Measurements from ENCODE around the gene SLC35E2B.
"Not testable (repeated sequence)": the region's sequence is repeated elsewhere in the genome, so short reads cannot be mapped to it uniquely, and the experiment has no call there.

DNA sequence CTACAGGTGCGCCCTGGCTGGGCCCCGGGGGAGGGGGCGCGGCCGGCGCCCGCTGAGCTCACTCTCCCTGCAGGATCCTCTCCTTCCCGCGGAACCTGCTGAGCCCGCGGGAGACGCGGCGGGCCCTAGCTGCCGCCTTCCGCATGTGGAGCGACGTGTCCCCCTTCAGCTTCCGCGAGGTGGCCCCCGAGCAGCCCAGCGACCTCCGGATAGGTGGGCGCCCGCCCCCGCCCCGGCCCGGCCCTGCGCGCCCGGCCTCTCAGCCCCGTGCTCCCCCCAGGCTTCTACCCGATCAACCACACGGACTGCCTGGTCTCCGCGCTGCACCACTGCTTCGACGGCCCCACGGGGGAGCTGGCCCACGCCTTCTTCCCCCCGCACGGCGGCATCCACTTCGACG lies 7.5 kb upstream of the SLC35E2B start:
- TF ChIP-seq, protein P1, sequence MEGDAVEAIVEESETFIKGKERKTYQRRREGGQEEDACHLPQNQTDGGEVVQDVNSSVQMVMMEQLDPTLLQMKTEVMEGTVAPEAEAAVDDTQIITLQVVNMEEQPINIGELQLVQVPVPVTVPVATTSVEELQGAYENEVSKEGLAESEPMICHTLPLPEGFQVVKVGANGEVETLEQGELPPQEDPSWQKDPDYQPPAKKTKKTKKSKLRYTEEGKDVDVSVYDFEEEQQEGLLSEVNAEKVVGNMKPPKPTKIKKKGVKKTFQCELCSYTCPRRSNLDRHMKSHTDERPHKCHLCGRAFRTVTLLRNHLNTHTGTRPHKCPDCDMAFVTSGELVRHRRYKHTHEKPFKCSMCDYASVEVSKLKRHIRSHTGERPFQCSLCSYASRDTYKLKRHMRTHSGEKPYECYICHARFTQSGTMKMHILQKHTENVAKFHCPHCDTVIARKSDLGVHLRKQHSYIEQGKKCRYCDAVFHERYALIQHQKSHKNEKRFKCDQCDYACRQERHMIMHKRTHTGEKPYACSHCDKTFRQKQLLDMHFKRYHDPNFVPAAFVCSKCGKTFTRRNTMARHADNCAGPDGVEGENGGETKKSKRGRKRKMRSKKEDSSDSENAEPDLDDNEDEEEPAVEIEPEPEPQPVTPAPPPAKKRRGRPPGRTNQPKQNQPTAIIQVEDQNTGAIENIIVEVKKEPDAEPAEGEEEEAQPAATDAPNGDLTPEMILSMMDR (IDR thresholded peaks at IDR 0.05; ENCODE audit: insufficient read depth, low read depth, low read length): not testable (repeated sequence)
- TF ChIP-seq EZH2 (IDR thresholded peaks at IDR 0.05; ENCODE audit: insufficient read depth, low read length): not testable (repeated sequence)
